WI38 (cell line): ENCODE results near the gene SPNS3.

Experiments used
- H3K4me3 ChIP-seq: 2 replicates; pipeline ENCODE4 v1.5.1; 2011; ENCODE audit warnings: low read depth, mild to moderate bottlenecking, control low read depth, low read length
- TF ChIP-seq, protein P1 (sequence below): IDR thresholded peaks from 2 replicates; pipeline ENCODE4 v1.5.1; 2012; ENCODE audit warnings: low read depth, mild to moderate bottlenecking, control low read depth, low read length

Gene SPNS3

DNA sequence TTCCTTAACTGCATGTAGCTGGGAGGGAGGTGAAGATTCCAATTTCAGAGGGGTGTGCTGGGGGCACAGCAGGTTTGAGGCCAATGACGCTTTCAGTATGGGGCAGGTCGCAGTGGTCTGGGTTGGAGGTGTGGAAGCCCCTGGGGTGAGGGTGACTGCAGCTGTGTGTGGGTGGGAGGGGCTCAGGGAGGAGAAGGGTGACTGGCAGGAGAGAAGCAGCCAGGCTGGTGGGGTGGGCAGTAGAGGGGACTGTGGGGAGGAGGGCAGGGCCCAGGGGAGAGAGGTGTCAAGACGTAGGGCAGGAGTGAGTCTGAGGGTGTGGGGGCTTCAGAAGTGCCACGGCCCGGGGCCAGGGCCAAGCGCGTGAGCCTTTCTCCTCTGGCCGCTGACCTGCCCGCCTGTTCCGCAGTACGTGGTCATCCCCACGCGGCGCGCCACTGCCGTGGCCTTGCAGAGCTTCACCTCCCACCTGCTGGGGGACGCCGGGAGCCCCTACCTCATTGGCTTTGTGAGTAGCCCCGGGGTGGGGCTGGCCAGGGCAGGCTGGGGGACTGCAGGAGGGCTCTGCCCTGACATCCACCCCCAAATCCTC is 102.0 kb downstream of the SPNS3 start:
- TF ChIP-seq, protein P1, sequence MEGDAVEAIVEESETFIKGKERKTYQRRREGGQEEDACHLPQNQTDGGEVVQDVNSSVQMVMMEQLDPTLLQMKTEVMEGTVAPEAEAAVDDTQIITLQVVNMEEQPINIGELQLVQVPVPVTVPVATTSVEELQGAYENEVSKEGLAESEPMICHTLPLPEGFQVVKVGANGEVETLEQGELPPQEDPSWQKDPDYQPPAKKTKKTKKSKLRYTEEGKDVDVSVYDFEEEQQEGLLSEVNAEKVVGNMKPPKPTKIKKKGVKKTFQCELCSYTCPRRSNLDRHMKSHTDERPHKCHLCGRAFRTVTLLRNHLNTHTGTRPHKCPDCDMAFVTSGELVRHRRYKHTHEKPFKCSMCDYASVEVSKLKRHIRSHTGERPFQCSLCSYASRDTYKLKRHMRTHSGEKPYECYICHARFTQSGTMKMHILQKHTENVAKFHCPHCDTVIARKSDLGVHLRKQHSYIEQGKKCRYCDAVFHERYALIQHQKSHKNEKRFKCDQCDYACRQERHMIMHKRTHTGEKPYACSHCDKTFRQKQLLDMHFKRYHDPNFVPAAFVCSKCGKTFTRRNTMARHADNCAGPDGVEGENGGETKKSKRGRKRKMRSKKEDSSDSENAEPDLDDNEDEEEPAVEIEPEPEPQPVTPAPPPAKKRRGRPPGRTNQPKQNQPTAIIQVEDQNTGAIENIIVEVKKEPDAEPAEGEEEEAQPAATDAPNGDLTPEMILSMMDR: no peak
- no peak overlapping the region for H3K4me3 ChIP-seq

DNA sequence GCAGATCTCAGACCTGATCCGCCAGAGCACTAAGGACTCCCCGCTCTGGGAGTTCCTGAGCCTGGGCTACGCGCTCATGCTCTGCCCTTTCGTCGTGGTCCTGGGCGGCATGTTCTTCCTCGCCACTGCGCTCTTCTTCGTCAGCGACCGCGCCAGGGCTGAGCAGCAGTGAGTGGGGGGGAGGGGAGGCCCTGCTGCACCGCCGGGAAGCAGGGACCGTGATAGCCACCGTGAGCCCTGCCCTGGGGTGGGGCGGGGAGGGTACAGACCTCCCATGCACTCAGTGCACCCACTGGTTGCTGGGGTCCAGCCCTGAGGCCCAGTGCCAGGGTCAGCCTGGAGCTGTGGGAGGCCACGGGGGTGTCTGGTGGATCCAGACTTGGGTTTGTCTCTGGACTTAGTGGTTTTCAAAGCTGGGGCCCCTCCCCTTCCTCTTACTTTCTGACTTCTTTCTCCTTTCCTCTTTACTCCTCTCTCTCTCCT is 102.6 kb downstream of the SPNS3 start:
- TF ChIP-seq, protein P1: no peak
- no peak overlapping the region for H3K4me3 ChIP-seq

DNA sequence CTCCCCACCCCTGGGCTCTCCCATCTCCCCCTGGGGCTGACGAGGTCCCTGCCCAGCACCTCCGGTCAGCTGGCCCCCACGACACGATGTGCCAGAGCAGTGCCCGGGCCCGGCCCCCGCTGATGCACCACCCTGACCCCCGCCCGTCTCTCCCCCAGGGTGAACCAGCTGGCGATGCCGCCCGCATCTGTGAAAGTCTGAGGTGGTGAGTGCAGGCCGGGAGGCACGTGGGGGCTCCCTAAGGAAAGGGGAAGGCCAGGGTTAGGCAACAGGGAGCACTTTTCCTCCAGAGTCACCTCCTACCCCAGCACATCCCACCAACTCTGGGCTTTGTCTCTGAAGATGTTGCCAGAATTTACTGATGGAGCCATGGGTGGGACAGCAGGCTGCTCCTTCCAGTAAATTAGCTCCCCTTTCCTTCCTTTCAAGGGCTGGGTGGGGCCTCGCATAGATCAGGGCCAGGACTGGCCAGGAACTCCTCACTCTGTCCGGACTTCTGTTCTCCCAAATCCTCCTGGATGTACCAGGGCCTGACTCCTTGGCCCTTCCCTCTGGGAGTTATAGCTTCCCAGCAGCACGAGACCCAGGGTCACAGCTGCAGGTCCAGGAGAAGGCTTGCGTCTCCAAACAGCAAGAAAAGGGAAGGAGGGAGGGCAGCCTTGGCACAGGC is 103.1 kb downstream of the SPNS3 start:
- TF ChIP-seq, protein P1: no peak
- no peak overlapping the region for H3K4me3 ChIP-seq
